Uterus (tissue), 4 donors: Measurements from ENCODE around the gene MBP. TPM values are rescaled to one million over a fixed set of nuclear protein-coding genes. Genes with fewer than 3 reads are reported as not detected.

Experiments used
- DNase-seq, 2 donors: peaks; one replicate each; pipeline ENCODE4 v3.0.0-alpha.2; 2019 to 2020
- H3K27ac ChIP-seq, 2 donors: fragments of 200-600 bp; sonication (generic); 1 replicate in 1 of 2; 2 replicates in 1 of 2; pipeline ENCODE4 v1.5.1; 2016 to 2018
- H3K27me3 ChIP-seq, 2 donors: fragments of 200-600 bp; sonication (generic); one replicate each; pipeline ENCODE4 v1.5.1; 2018 to 2019; ENCODE audit warnings: control low read depth in 1 of 2
- H3K36me3 ChIP-seq, 2 donors: fragments of 200-600 bp; sonication (generic); one replicate each; pipeline ENCODE4 v1.5.1; 2019; ENCODE audit warnings: control low read depth in 1 of 2
- H3K4me1 ChIP-seq, 2 donors: fragments of 200-600 bp; sonication (generic); one replicate each; pipeline ENCODE4 v1.5.1; 2018 to 2019; ENCODE audit warnings: control low read depth in 1 of 2
- H3K4me3 ChIP-seq, 2 donors: fragments of 200-600 bp; sonication (generic); 1 replicate in 1 of 2; 2 replicates in 1 of 2; pipeline ENCODE4 v1.5.1; 2018 to 2019; ENCODE audit warnings: mild to moderate bottlenecking in 1 of 2
- H3K9me3 ChIP-seq, 2 donors: fragments of 200-600 bp; sonication (generic); one replicate each; pipeline ENCODE4 v1.5.1; 2019; ENCODE audit warnings: control low read depth in 1 of 2
- CTCF ChIP-seq, 4 experiments: fragments of 200-600 bp in 2 of 4; fragments of 450-650 bp in 2 of 4; sonication (generic) in 2 of 4; IDR thresholded peaks; one replicate each; pipeline ENCODE4 v1.5.1; 2016 to 2019; ENCODE audit warnings: antibody characterized with exemption in 4 of 4, mild to moderate bottlenecking in 2 of 4, moderate library complexity in 1 of 4
- POLR2A ChIP-seq, 2 donors: fragments of 450-650 bp; IDR thresholded peaks; one replicate each; pipeline ENCODE4 v1.6.1; 2016; ENCODE audit warnings: antibody characterized with exemption in 2 of 2, mild to moderate bottlenecking in 1 of 2, moderate library complexity in 1 of 2
- intact Hi-C: fragments of 100-400 bp; cut with DNase I; formaldehyde crosslinking; loops from one replicate; pipeline ENCODE4 v1.15.1; 2023; ENCODE audit warnings: low total_unique reads
- total RNA-seq, 4 donors: library from RNA; depleted of rRNA in 3 of 4; stranded (reverse); fragments of >200 nt in 3 of 4; gene quantifications; one replicate each; pipeline versions ENCODE4 v1.1.0 to v1.2.4, GENCODE V29; 2014 to 2023
- donor health status: DM: yes; HTN: yes; CAD: no.

The MBP gene
- total RNA-seq, 4 donors from 2014 or later = 12.1 to 52.2 (median 19.8) TPM

- H3K9me3 ChIP-seq = no peaks in the 10 kb centered on the region
- no peak overlapping the region for H3K4me3 ChIP-seq
- H3K27me3 ChIP-seq = no peaks in the 10 kb centered on the region
- H3K4me1 ChIP-seq = no peaks in the 10 kb centered on the region
- intact Hi-C loops = no loop called here
- TF ChIP-seq POLR2A (IDR thresholded peaks at IDR 0.05) (no peak), CTCF (IDR thresholded peaks at IDR 0.05) (no peak)
- no peaks in the 10 kb centered on the region for H3K36me3 ChIP-seq
- no peak for DNase-seq
- H3K27ac ChIP-seq = no peak overlapping the region
These were observed 154.0 kb downstream of the MBP start for GRCh38 chr18:76978616-76979015.

GRCh38 chr18:76977684-76978232 is 154.8 kb downstream of the MBP start:
- Histone ChIP-seq H3K9me3 (no peaks in the 10 kb centered on the region), H3K4me1 (no peaks in the 10 kb centered on the region), H3K27ac (no peak overlapping the region), H3K36me3 (no peaks in the 10 kb centered on the region), H3K4me3 (no peak overlapping the region), H3K27me3 (no peaks in the 10 kb centered on the region)
- intact Hi-C loops = no loop called here
- no peak for DNase-seq
- no peak for TF ChIP-seq CTCF (IDR thresholded peaks at IDR 0.05)
- no peak for TF ChIP-seq POLR2A (IDR thresholded peaks at IDR 0.05)

- Histone ChIP-seq H3K4me3 (no peak overlapping the region), H3K27me3 (no peaks in the 10 kb centered on the region), H3K4me1 (no peaks in the 10 kb centered on the region), H3K27ac (no peak overlapping the region), H3K36me3 (no peaks in the 10 kb centered on the region), H3K9me3 (no peaks in the 10 kb centered on the region)
- intact Hi-C loops = no loop called here
- TF ChIP-seq CTCF (IDR thresholded peaks at IDR 0.05) = no peak
- TF ChIP-seq POLR2A (IDR thresholded peaks at IDR 0.05) = no peak
- no peak for DNase-seq
These were observed 155.4 kb downstream of the MBP start for GRCh38 chr18:76977108-76977621.

GRCh38 chr18:76975577-76976110 is 156.9 kb downstream of the MBP start:
- Histone ChIP-seq H3K4me1 (no peaks in the 10 kb centered on the region), H3K9me3 (no peaks in the 10 kb centered on the region), H3K27ac (no peak overlapping the region), H3K36me3 (no peaks in the 10 kb centered on the region), H3K27me3 (no peaks in the 10 kb centered on the region), H3K4me3 (no peak overlapping the region)
- intact Hi-C loops = no loop called here
- DNase-seq = no peak
- TF ChIP-seq POLR2A (IDR thresholded peaks at IDR 0.05) (no peak), CTCF (IDR thresholded peaks at IDR 0.05) (no peak)

GRCh38 chr18:76974386-76974785 is 158.2 kb downstream of the MBP start:
- Histone ChIP-seq H3K9me3 (no peaks in the 10 kb centered on the region), H3K36me3 (no peaks in the 10 kb centered on the region), H3K4me1 (no peaks in the 10 kb centered on the region), H3K4me3 (no peak overlapping the region), H3K27ac (no peak overlapping the region), H3K27me3 (no peaks in the 10 kb centered on the region)
- TF ChIP-seq POLR2A (IDR thresholded peaks at IDR 0.05) = no peak
- TF ChIP-seq CTCF (IDR thresholded peaks at IDR 0.05) = no peak
- no peak for DNase-seq
- intact Hi-C loops = no loop called here
